GM18526 (cell line): Measurements from ENCODE around the gene NMNAT3.

Experiments
- POLR2A ChIP-seq: IDR thresholded peaks from 3 replicates; pipeline ENCODE4 v1.6.1; 2011; ENCODE audit not compliant: insufficient read length; ENCODE audit errors: extremely low read depth

The NMNAT3 gene

GRCh38 chr3:139657936-139658335 lies 19.8 kb downstream of the NMNAT3 start:
- no peak for TF ChIP-seq POLR2A

- TF ChIP-seq POLR2A: no peak
These were observed 20.3 kb downstream of the NMNAT3 start for GRCh38 chr3:139657434-139657833.

GRCh38 chr3:139655909-139656595 lies 21.7 kb downstream of the NMNAT3 start:
- no peak for TF ChIP-seq POLR2A

- no peak for TF ChIP-seq POLR2A
These were observed 23.0 kb downstream of the NMNAT3 start for GRCh38 chr3:139654637-139655365.

GRCh38 chr3:139653582-139653981 lies 24.2 kb downstream of the NMNAT3 start:
- TF ChIP-seq POLR2A: no peak

- no peak for TF ChIP-seq POLR2A
These were observed 25.2 kb downstream of the NMNAT3 start for GRCh38 chr3:139652561-139652960.

GRCh38 chr3:139647866-139648435 lies 29.8 kb downstream of the NMNAT3 start:
- no peak for TF ChIP-seq POLR2A

GRCh38 chr3:139646512-139646911 lies 31.3 kb downstream of the NMNAT3 start:
- TF ChIP-seq POLR2A: no peak

- TF ChIP-seq POLR2A: no peak
These were observed 34.8 kb downstream of the NMNAT3 start for GRCh38 chr3:139642996-139643395.

- no peak for TF ChIP-seq POLR2A
These were observed 37.3 kb downstream of the NMNAT3 start for GRCh38 chr3:139640456-139640855.

GRCh38 chr3:139639662-139640061 lies 38.1 kb downstream of the NMNAT3 start:
- no peak for TF ChIP-seq POLR2A

GRCh38 chr3:139638518-139638917 lies 39.3 kb downstream of the NMNAT3 start:
- TF ChIP-seq POLR2A: no peak

- TF ChIP-seq POLR2A: no peak
These were observed 41.3 kb downstream of the NMNAT3 start for GRCh38 chr3:139636511-139636910.

- TF ChIP-seq POLR2A: no peak
These were observed 43.6 kb downstream of the NMNAT3 start for GRCh38 chr3:139634111-139634635.

- no peak for TF ChIP-seq POLR2A
These were observed 44.3 kb downstream of the NMNAT3 start for GRCh38 chr3:139633511-139633910.

GRCh38 chr3:139630542-139630941 lies 47.2 kb downstream of the NMNAT3 start:
- no peak for TF ChIP-seq POLR2A
